Activated T-cell treated with anti-CD3 and anti-CD28 coated beads for 48 hours (primary cell): ENCODE results near the gene CC2D2B.
A peak's percentile ranks its signal among the peaks of the same experiment; 100 is the strongest.
"Not testable (repeated sequence)": the region's sequence is repeated elsewhere in the genome, so short reads cannot be mapped to it uniquely, and the experiment has no call there.

Source experiments
- DNase-seq: peaks from one replicate; pipeline ENCODE4 v3.0.0-alpha.2; 2020; ENCODE audit warnings: low read depth

CC2D2B gene, protein sequence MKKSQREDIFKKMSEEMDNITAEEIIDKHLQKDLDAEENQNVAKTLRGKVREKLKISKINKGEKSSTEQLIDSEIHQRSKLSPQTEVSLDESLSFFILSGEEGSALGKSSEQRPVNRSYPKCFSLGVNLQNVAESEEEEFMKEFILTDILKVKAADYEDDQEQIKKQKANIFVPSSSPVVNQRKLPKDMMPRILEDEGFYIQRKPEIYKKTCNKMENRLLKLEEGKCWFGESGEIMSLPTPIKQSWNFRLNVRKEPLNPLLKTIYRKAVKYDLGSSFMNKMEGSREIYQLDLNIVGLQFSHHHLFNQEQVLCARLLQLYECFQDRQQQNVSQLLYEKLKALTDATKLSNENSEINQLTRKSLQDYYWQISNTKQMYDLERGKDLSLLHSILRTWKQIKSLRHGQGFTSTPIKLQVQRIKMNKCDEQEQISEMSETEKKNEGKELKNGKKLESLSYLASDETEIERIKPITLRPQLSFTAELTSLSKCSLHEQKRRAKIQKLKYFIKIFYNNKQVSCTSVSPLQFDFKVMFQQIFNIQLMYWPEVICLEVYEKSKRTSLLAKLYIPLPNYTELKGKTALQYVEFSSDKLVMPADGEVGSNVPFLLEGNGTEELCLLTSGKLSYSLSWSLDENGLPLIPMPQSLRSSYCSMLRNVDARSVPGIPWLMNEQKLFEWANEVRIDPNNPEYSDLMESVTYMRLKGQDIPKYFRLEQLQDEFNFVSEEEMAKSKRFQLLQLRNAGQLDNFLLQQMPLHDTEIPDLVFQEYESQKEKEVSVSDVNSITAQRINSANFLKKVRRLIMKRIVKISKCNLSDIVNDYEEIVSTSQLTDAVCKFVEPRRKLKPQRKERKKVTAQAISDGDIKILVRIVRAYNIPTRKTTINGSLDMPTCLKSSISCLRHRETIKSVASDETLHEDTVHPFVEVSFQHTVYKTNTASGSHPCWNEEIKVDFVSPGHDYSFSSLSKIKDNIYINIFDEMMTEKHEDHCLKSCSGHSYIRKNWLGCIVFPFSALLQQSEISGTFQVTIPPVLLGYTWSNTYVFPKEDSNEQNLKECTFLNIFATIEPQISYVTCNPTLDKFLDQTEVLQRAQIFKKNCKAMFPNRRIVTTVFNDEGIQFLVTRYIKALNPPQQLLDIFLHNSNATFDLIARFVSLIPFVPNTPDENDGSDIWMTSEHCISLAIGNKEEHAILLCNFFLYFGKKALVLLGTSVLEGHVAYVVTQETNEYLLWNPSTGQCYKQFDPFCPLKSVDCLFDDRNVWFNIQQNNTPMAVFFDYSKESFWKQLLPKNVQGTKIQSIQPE (N-terminal part only)

DNA sequence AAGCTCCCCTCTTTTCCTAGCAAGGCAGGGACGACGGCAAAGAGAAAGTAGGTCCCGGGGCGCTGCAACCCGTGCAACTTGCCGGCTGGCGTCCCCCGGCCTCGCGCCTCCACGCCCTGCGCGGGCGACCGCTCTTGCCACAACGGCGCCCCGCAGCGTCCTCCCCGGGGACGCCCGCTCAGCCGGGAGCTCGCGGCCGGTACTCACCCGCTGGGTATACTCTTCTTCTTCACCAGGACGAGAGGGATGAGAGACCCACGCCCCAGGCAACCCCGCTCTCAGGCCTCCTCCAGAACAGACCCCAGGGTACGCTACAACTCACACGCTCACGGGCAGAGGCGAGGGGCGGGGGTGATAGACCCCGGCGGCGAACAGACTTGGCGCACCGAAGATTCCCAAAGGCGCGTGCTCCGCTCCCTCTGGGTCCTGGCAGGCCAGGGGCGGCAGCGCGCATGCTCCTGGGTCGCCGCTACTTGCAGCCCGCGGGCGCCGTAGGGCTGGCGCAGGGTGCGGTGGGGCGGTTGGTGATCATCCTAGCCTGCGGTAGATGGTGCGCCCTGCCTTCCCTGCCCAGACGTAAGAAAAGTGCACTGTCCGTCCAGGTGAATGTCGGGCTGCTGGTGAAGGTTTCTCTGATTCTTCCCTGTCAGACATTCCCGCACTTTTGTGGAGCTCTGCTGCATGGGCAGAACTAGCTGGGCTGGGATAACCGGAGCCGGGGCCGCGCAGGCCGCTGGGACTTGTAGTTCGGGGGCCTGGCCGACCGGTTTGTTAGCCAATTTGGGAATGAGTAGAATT, at the start of gene CC2D2B:
Gene CC2D2B, plus strand, starts transcription at position 520 of the 798 bp plus-strand sequence. CDS start 3,349 bp downstream, outside the sequence.
- DNase-seq = peak; percentile 71

DNA sequence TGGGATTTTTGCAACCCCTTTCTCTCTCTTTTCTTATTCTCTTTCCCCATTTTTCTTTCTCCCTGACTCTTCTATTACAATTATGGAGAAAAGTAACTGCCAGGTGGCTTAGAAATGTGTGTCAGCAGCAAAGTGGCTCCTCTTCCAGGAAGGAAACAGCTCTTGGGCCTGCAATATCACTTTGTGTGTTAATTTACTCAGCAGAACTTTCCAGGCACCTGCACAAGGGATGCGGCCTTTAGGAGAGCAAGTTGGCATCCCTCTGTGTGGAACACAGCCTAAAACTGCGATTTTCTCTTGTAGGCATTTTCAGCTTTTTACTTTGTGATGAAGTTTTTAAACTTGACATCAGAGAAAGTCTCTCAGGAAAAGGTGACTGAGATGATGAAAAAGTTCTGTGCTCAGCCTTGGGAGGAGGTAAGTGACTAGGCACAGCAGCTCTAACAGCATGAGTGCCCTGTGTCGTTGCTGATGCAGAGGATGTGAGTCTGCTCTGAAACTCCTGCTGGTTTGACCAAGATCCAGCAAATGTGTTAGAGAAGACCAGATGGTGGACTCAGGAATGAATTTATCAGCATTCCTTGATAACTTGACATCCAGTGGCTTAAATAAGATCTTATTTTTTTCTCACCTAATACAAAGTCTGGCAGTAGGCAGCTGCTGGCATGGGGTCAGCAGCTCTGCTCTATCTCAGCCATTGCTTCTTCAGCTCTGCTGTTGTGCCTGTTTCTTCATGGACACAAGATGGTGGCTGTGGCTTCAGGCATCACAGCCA, 47.4 kb upstream of the CC2D2B start:
- DNase-seq = no peak

DNA sequence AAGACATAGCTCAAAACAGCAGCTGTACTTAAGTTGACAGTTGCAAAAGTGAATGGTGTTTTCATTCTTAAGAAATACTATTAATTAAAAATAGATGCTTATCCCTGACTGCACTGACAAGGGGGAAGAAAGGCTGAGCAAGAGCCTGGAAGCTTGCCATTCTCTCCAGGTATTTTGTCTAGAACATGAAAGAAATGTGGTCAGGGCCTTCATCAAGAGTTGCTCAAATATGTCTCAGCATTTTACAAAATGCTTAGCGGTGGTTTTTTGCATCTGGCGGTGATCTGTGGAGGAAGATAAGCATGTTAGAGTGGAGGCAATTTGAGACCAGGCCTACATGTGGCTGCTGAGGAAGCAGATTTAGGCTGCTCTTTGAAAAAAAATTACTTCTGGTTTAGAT, 46.4 kb upstream of the CC2D2B start:
- DNase-seq = no peak

DNA sequence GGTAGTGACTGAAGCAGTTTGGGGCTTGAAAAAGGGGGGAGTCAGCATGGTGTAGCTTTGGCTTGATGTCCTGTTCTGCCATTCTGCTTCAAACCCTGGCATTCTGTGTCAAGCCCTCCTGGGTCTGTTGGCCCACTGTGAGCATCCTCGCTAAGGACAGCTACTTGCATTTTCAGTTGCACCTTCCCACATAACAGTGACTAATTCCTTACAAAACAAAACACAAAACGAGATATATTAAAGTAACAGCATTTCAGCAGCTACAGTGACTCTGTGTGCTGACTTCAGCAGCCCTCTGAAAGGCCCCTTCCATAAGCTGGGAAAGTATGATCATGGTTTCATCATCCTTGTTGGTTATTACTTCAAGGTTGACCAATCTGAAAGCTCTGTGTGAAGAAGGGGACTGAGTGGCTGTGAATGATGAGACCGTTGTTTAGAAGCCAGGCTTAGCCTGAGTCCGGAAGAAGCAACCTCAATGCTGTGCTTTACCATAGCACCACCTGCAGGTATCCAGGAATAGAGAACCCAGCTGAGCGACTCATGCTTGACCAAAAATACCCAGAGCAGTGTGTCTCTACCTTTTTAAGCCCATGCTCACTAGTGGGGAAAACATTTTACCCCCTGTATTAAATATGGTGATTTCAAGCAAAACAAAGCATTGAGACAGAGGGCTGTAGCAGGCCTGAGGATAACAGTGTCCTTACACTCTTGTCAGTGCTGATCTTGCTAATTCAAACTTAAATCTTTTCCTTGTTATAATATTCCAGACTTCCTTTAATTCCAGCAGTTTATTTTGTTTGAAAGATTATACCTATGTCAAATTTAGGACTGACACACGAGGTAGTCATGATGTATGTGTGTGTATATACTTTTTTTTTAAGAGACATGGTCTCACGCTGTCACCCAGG, 42.6 kb upstream of the CC2D2B start:
- DNase-seq = no peak

DNA sequence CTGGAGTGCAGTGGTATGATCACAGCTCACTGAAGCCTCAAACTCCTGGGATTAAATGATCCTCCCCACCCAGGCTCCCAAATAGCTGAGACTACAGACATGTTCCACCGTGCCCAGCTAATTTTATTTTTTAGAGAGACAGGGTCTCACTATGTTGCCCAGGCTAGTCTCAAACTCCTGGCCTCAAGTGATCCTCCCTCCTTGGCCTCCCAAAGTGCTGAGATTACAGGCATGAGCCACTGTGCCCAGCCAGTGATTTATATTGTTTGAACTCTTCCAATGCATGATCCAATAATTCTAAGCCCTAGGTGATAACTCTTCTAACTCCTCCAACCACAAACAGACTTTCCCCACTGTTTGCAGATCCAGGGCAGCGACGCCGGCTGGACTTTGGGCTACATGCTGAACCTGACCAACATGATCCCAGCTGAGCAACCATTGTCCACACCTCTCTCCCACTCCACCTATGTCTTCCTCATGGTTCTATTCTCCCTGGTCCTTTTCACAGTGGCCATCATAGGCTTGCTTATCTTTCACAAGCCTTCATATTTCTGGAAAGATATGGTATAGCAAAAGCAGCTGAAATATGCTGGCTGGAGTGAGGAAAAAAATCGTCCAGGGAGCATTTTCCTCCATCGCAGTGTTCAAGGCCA, 41.8 kb upstream of the CC2D2B start:
- DNase-seq = no peak

DNA sequence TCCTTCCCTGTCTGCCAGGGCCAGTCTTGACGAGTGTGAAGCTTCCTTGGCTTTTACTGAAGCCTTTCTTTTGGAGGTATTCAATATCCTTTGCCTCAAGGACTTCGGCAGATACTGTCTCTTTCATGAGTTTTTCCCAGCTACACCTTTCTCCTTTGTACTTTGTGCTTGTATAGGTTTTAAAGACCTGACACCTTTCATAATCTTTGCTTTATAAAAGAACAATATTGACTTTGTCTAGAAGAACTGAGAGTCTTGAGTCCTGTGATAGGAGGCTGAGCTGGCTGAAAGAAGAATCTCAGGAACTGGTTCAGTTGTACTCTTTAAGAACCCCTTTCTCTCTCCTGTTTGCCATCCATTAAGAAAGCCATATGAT, 41.3 kb upstream of the CC2D2B start:
- DNase-seq = no peak

DNA sequence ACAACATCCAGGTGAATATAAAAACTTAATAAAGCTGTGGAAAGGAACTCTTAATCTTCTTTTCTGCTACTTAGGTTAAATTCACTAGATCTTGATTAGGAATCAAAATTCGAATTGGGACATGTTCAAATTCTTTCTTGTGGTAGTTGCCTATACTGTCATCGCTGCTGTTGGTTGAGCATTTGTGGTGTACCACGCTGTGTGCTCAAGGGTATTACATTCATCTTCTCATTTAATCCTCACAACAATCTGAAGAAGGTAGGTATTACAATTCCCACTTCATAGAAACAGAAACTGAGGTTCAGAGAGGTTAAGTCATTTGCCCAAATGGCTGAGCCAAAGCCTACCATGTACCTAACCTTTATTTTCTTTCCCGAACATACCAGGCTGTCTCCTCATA, 39.9 kb upstream of the CC2D2B start:
- DNase-seq = no peak

DNA sequence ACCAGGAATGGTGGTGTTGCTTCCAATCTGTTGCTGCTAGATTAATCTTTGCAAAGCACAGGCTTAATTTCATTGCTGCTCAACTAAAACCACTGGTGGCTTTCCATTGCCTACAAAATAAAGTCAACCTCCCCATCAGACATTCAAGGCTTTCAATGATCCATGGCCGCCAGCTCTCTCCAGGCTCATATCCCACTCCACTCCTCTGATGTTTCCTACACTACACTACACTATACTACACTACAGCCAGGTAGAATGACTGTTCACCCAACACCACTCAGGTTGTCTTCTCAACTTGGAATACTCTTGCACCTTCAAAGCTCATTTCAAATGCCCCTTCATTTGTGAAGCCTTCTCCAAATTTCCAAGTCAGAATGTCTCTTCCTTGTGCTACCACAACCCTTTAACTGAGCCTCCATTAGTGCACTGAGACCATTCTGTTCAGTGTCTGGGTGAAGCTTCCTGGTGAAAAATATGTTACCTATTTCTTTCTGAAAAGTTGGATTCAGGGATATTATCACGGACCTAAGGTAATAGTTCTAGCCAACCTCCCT, 35.5 kb upstream of the CC2D2B start:
- no peak for DNase-seq

DNA sequence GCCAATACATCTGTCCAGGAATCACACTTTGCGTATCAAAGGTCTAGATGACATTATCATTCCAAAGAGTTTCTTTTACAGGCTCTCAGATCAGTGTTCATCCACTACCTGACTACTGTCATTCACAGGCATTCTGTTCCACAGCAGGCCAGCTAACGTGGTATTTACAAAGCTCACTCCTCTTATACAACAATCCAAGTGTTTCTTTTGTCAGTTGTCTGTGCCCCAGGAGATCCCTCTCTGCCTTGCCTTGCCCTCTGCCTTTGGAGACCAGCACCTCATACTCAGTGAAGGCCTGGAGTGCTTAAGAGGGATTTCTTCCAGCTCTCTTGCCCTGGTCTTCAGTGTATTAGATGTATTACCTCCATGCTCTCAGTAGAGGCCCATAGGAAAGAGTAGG, 34.6 kb upstream of the CC2D2B start:
- no peak for DNase-seq

DNA sequence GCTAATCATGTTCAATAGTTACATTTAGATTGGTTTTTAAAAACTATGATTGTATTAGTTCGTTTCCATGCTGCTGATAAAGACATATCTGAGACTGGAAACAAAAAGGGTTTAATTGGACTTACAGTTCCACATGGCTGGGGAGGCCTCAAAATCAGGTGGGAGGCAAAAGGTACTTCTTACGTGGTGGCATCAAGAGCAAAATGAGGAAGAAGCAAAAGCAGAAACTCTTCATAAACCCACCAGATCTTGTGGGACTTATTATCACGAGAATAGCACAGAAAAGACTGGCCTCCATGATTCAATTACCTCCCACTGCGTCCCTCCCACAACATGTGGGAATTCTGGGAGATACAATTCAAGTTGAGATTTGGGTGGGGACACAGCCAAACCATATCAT, 34.1 kb upstream of the CC2D2B start:
- DNase-seq = no peak

DNA sequence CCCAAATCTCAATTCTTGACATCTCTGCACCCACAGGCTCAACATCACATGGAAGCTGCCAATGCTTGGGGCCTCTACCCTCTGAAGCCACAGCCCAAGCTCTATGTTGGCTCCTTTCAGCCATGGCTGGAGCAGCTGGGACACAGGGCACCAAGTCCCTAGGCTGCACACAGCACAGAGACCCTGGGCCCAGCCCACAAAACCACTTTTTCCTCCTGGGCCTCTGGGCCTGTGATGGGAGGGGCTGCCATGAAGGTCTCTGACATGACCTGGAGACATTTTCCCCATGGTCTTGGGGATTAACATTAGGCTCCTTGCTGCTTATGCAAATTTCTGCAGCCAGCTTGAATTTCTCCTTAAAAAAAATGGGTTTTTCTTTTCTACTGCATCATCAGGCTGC, 33.0 kb upstream of the CC2D2B start:
- not testable (repeated sequence) for DNase-seq

DNA sequence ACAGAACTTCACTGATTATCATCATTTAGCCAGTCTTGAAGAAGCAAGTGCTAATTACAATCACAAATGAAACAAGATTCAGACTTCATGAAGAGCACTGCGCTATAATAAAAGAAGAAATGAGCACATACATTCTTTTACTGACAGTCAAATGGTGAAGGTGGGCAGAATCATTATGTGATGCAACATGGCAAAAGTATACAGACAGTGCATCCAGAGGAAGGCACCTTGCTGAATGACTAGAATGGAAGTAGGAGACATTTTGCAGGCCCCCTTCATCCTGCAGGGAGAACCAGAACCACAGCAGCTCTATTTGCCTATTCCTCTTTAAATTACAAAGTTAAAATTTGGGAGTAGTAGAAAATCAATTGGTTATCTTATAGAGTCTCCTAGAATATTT, 31.0 kb upstream of the CC2D2B start:
- DNase-seq = no peak

DNA sequence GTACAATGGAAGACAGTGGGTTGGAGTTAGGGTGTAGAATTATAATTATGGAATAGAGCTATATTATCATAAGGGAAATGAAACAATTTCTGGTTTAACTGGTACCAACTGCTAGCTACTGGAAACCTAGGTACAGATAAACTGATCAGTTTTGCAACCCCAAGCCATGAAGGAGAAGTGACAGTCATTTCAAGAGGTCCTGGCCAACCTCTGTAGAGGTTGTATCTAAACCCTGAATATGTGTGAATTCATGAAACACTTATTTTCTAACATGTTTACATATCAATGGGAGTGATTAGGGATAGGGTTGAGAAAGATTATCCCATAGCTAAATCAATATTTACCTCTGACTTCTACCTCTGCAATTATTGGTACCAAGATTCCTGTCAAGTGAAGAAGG, 29.9 kb upstream of the CC2D2B start:
- DNase-seq = no peak

DNA sequence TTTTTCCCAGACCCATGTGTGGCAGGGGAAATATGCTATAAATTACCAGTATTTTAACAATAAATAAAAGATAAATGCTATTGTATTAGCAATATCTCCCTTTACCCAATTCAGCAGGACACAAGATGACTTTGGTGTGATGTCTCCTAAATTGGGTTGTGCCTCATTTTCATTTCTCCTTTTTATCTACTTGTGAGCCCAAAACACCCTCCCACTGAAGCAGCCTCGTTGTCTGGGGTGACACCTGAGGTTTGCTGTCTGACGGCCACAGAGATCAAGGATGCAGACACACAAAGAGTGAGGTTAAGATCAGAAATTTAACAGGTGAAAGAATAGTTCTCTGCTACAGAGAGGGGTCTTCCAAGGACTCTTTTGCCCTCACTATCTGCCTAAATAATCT, 27.1 kb upstream of the CC2D2B start:
- no peak for DNase-seq

DNA sequence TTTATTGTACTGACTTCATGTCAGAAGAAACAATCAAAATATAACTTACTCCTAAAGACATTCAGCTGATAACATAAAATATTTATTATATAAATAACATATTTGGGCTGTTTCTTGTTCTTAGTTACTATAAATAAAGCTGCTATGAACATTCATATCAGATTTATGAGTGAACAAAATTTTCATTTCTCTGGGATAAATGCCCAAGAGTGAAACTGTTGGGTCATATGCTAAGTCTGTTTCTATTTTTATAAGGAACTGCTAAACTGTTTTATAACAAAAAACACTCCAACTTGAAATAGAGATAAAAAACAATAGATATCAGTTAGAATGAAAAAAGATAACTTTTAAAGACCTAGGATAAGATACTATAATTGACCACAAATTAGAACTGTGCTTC, 26.5 kb upstream of the CC2D2B start:
- no peak for DNase-seq

DNA sequence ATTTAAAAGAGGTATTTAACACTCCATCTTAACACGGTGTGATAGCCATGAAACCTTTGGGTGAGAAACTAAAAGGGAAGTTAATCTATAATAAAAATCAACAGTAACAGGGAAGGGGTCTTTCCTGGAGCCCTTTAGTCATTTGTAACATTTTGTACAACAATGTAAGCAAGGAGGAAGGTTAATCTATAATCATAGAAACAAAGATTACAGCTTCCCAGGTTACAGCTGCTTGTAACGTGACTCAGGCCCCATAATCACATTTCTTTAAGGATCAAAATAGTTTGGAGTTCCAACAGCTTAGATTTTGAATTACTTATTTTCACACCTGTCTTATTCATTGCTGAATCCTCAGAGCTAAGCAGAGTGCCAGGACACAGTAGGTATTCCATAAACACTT, 17.9 kb upstream of the CC2D2B start:
- DNase-seq = no peak

DNA sequence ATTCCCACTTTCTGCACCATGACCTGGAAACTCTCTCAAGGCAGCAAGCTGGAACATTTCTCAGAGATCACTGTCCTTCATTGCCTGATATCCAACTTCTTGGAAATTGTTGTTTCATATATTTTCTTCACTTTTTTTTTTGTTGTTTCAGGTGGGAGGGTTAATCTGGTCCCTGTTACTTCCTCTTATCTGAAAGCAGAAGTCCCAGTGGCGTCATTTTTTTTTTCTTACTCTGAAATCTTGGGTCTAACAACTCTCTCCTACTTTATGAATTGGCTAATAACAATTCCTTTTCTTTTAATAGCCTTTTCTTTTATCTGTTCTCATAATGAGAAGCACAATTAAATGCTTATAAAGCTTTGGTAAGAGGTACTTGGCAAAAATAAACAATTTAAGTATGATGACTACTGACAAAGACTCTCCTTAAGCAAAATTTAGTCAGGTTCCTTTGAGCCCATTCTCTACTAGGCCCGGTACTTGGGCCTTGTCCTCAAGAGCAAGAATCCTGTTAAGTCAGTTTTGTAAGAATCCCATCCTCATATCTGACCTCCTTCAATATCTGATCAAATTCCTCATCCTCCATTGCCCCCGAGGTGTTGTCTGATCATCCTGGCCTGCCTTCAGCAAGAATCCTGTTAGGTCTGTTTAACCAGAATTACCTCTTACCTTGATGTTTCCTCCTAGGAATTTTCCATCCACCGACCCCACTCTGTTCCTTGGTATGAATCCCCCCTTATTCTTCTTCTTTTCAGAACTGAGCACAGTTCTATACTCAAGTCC, 11.5 kb upstream of the CC2D2B start:
- no peak for DNase-seq
